Activated CD8-positive, alpha-beta memory T cell treated with anti-CD3 and anti-CD28 coated beads, Interleukin-2, amount 50 U/mL, for 4 hours (primary cell): ENCODE results near the gene DHFR.
"Not testable (repeated sequence)": the region's sequence is repeated elsewhere in the genome, so short reads cannot be mapped to it uniquely, and the experiment has no call there.

Experiments
- DNase-seq: peaks from one replicate; pipeline ENCODE4 v3.0.0-alpha.2; 2020

Gene DHFR

GRCh38 chr5:80592105-80592504 is 62.7 kb downstream of the DHFR start:
- DNase-seq, result no peak

- DNase-seq, result no peak
Observed at GRCh38 chr5:80591352-80591751, 63.4 kb downstream of the DHFR start.

- no peak for DNase-seq
Observed at GRCh38 chr5:80590766-80591165, 64.0 kb downstream of the DHFR start.

- no peak for DNase-seq
Observed at GRCh38 chr5:80588858-80589540, 65.8 kb downstream of the DHFR start.

GRCh38 chr5:80584770-80585169 is 70.0 kb downstream of the DHFR start:
- no peak for DNase-seq

- not testable (repeated sequence) for DNase-seq
Observed at GRCh38 chr5:80580291-80580690, 74.5 kb downstream of the DHFR start.

- no peak for DNase-seq
Observed at GRCh38 chr5:80579050-80579449, 75.7 kb downstream of the DHFR start.

- DNase-seq, result no peak
Observed at GRCh38 chr5:80577707-80578106, 77.1 kb downstream of the DHFR start.

GRCh38 chr5:80576383-80576782 is 78.4 kb downstream of the DHFR start:
- no peak for DNase-seq
